Measurements from ENCODE around the gene ZNF580. TPM values are rescaled to one million over a fixed set of nuclear protein-coding genes. Genes with fewer than 3 reads are reported as not detected.
A peak's percentile ranks its signal among the peaks of the same experiment; 100 is the strongest.

The ZNF580 gene
- total and polyA plus RNA-seq, 2 of the 13 experiments (the other 11 are each of a cell fraction or from before 2014, with no cell fraction given), result 4.4 to 6.0 TPM

DNA sequence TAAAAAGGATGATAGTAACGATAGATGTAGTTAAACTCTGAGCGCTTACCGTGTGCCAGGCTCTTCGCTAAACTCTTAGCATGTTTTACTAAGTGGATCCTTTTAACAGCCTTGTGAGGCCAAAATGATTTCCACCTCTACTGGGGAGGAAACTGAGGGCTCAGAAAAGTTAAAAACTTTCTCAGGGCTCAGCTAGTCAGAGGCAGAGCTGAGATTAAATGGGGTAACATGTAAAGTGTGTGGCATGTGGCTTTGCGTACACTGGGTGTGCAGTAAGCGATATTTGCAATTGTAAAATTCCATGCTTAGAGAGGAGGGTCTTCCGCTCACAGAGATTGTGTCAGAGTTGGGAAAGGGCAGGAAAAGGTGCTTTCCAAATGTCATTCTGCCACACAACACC, 15.8 kb downstream of the ZNF580 start:
- ChIA-PET CTCF (ENCODE audit: low intra/inter-chr PET ratio, low total read pairs) (no interaction called here), POLR2A (interaction anchor here (1.8 to 2.1 kb wide), 2 partner anchors 9 to 15 kb away, joined by 5 to 9 read pairs; partner anchors contain the start of gene CCDC106)
- Histone ChIP-seq H3K27me3 (ENCODE audit: control insufficient read depth in 1 of 2, insufficient read depth in 2 of 2, low read length in 2 of 2) (no peaks in the 10 kb centered on the region; a peak in 1 of 5 replicates), H3K36me3 (replicated peaks in 1 of 2; ENCODE audit: control insufficient read depth in 1 of 2, insufficient read depth in 2 of 2, low read length in 2 of 2) (peaks cover 12 to 26% of the 10 kb centered on the region in 2 experiments), H2AFZ (ENCODE audit: low read length) (no peak overlapping the region), H3K4me1 (ENCODE audit: insufficient read depth, low read length) (peaks cover 24% of the 10 kb centered on the region), H3K27ac (ENCODE audit: extremely low read length, insufficient read depth, low read length) (peak overlapping the region; percentile 99), H3K9ac (ENCODE audit: insufficient read depth, low read depth, low read length) (peak overlapping the region; percentile 100), H3K79me2 (ENCODE audit: insufficient read depth, low read length) (peaks cover 52% of the 10 kb centered on the region), H3K4me3 (replicated peaks in 1 of 3; ENCODE audit: insufficient read depth in 1 of 3, low read depth in 2 of 3, low read length in 3 of 3) (peak overlapping the region; percentile 78 to 97 (median 85)), H3K4me2 (ENCODE audit: low read depth, low read length) (peak overlapping the region; percentile 89), H3K9me3 (ENCODE audit: low read length) (no peaks in the 10 kb centered on the region), H4K20me1 (ENCODE audit: insufficient read depth, low read length) (peaks cover 45% of the 10 kb centered on the region)
- BruUV-seq (replicated peaks), result no TSS peak
- ATAC-seq (no peak), FAIRE-seq (no peak), DNase-seq (ENCODE audit: low spot score) (no peak)
- intact Hi-C loops (cut with micrococcal nuclease; ENCODE audit: unreplicated experiment) (no loop called here), in situ Hi-C loops (cut with HindIII; ENCODE audit: extremely low pct_ligation_motif_present, low pct_unique_long_range_greater_than_20kb) (no loop called here)
- 33% methylated on average over 7 of the region's 7 CpGs for WGBS (ENCODE audit: low lambda C conversion rate)
- TF ChIP-seq NFATC3 (CRISPR knock-in tag; IDR thresholded peaks at IDR 0.05), result no peak
- TF ChIP-seq, protein P1, sequence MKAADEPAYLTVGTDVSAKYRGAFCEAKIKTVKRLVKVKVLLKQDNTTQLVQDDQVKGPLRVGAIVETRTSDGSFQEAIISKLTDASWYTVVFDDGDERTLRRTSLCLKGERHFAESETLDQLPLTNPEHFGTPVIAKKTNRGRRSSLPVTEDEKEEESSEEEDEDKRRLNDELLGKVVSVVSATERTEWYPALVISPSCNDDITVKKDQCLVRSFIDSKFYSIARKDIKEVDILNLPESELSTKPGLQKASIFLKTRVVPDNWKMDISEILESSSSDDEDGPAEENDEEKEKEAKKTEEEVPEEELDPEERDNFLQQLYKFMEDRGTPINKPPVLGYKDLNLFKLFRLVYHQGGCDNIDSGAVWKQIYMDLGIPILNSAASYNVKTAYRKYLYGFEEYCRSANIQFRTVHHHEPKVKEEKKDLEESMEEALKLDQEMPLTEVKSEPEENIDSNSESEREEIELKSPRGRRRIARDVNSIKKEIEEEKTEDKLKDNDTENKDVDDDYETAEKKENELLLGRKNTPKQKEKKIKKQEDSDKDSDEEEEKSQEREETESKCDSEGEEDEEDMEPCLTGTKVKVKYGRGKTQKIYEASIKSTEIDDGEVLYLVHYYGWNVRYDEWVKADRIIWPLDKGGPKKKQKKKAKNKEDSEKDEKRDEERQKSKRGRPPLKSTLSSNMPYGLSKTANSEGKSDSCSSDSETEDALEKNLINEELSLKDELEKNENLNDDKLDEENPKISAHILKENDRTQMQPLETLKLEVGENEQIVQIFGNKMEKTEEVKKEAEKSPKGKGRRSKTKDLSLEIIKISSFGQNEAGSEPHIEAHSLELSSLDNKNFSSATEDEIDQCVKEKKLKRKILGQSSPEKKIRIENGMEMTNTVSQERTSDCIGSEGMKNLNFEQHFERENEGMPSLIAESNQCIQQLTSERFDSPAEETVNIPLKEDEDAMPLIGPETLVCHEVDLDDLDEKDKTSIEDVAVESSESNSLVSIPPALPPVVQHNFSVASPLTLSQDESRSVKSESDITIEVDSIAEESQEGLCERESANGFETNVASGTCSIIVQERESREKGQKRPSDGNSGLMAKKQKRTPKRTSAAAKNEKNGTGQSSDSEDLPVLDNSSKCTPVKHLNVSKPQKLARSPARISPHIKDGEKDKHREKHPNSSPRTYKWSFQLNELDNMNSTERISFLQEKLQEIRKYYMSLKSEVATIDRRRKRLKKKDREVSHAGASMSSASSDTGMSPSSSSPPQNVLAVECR (CRISPR knock-in tag; IDR thresholded peaks at IDR 0.05; ENCODE audit: borderline replicate concordance), result peak; percentile 18; the same call in 1 of the 2 replicates
- TF ChIP-seq, protein P2, sequence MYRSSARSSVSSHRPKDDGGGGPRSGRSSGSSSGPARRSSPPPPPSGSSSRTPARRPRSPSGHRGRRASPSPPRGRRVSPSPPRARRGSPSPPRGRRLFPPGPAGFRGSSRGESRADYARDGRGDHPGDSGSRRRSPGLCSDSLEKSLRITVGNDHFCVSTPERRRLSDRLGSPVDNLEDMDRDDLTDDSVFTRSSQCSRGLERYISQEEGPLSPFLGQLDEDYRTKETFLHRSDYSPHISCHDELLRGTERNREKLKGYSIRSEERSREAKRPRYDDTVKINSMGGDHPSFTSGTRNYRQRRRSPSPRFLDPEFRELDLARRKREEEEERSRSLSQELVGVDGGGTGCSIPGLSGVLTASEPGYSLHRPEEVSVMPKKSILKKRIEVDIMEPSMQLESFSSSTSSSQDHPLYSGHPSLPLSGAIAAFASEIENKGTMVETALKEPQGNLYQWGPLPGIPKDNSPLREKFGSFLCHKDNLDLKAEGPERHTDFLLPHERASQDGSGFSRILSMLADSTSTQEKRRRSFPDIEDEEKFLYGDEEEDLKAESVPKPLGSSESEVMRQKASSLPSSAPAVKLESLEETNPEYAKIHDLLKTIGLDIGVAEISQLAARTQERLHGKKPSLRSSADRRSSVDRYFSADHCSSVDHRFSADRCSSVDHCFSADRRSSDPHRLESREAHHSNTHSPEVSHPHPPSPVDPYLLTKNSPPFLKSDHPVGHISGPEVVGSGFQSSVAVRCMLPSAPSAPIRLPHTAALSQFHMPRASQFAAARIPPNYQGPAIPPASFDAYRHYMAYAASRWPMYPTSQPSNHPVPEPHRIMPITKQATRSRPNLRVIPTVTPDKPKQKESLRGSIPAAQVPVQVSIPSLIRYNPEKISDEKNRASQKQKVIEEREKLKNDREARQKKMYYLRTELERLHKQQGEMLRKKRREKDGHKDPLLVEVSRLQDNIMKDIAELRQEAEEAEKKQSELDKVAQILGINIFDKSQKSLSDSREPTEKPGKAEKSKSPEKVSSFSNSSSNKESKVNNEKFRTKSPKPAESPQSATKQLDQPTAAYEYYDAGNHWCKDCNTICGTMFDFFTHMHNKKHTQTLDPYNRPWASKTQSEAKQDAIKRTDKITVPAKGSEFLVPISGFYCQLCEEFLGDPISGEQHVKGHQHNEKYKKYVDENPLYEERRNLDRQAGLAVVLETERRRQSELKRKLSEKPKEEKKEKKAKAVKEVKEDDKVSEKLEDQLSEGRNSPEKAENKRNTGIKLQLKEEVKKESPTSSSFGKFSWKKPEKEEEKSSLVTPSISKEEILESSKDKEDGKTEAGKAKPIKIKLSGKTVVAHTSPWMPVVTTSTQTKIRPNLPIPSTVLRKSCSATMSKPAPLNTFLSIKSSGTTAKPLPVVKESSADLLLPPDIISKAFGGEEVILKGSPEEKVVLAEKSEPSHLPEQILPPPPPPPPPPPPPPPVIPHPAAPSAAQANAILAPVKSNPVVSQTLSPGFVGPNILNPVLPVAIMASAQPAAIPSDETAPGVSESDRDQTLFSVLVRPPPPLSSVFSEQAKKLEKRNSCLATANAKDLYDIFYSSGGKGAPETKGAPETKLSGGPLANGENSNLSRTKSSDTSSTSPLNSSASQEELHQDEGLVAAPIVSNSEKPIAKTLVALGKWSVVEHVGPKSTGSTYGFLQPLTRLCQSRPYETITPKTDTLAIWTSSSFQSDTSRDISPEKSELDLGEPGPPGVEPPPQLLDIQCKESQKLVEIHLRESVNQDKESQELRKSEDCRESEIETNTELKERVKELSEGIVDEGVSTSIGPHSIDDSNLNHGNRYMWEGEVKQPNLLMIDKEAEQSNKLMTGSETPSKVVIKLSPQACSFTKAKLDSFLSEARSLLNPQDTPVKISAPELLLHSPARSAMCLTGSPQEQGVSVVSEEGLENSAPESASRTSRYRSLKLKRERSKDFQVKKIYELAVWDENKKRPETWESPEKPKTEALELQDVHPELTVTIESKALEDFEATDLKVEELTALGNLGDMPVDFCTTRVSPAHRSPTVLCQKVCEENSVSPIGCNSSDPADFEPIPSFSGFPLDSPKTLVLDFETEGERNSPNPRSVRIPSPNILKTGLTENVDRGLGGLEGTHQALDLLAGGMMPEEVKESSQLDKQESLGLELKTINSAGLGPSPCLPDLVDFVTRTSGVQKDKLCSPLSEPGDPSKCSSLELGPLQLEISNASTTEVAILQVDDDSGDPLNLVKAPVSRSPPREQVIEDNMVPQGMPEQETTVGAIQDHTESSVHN (CRISPR knock-in tag; IDR thresholded peaks at IDR 0.05), result no peak
- TF ChIP-seq ATF7 (IDR thresholded peaks at IDR 0.05), result no peak
- no peak for TF ChIP-seq ATF7 (CRISPR knock-in tag; IDR thresholded peaks at IDR 0.05)
- no peak for TF ChIP-seq ZBTB1 (CRISPR knock-in tag; IDR thresholded peaks at IDR 0.05; ENCODE audit: borderline replicate concordance)
- TF ChIP-seq POLR2G (IDR thresholded peaks at IDR 0.05; ENCODE audit: low read depth, low read length), result peak; percentile 22; the same call in 1 of the 2 replicates
- TF ChIP-seq, protein P3, sequence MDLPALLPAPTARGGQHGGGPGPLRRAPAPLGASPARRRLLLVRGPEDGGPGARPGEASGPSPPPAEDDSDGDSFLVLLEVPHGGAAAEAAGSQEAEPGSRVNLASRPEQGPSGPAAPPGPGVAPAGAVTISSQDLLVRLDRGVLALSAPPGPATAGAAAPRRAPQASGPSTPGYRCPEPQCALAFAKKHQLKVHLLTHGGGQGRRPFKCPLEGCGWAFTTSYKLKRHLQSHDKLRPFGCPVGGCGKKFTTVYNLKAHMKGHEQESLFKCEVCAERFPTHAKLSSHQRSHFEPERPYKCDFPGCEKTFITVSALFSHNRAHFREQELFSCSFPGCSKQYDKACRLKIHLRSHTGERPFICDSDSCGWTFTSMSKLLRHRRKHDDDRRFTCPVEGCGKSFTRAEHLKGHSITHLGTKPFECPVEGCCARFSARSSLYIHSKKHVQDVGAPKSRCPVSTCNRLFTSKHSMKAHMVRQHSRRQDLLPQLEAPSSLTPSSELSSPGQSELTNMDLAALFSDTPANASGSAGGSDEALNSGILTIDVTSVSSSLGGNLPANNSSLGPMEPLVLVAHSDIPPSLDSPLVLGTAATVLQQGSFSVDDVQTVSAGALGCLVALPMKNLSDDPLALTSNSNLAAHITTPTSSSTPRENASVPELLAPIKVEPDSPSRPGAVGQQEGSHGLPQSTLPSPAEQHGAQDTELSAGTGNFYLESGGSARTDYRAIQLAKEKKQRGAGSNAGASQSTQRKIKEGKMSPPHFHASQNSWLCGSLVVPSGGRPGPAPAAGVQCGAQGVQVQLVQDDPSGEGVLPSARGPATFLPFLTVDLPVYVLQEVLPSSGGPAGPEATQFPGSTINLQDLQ (CRISPR knock-in tag; IDR thresholded peaks at IDR 0.05), result no peak
- 0 out of 2 replicates have a peak, but pooled peaks have one; percentile 31 for TF ChIP-seq MED1 (CRISPR knock-in tag; IDR thresholded peaks at IDR 0.05)
